ENCODE measurements around the gene SFXN5. TPM values are rescaled to one million over a fixed set of nuclear protein-coding genes. Genes with fewer than 3 reads are reported as not detected.

Gene SFXN5
- total RNA-seq (2022; extraction: Qiagen RNA extraction), result 11.5 to 17.1 TPM (median 14.7 TPM) in 5 replicates

GRCh38 chr2:73071360-73072128 is at the start of gene SFXN5:
SFXN5 (minus strand) TSS chr2:73071712; CDS start chr2:73071705, 7 bp downstream.

GRCh38 chr2:73112913-73113854 is 41.7 kb upstream of the SFXN5 start, which contains the start of gene RAB11FIP5:
RAB11FIP5 (minus strand) TSS chr2:73112948; CDS start chr2:73112777, 171 bp downstream.

GRCh38 chr2:72917138-72917876 is 154.2 kb downstream of the SFXN5 start, which contains the start of gene EMX1:
EMX1 (plus strand) TSS chr2:72917519; CDS start chr2:72917853, 334 bp downstream.

Other genes starting within 250 kb of the SFXN5 start
- gene EXOC6B, start 245.7 kb downstream of the SFXN5 start, total RNA-seq (2022; extraction: Qiagen RNA extraction), result 5.7 to 8.6 TPM (median 7.2 TPM) in 5 replicates
- gene SPR, start 184.3 kb downstream of the SFXN5 start, total RNA-seq (2022; extraction: Qiagen RNA extraction), result 97.1 to 146 TPM (median 140 TPM) in 5 replicates
- gene EMX1, start 154.2 kb downstream of the SFXN5 start, total RNA-seq (2022; extraction: Qiagen RNA extraction), result 0.09 to 0.38 TPM (median 0.14 TPM) in 3 of 5 replicates, not detected in the others
- gene RAB11FIP5, start 41.2 kb upstream of the SFXN5 start, total RNA-seq (2022; extraction: Qiagen RNA extraction), result 32.2 to 38.0 TPM (median 36.3 TPM) in 5 replicates
- 0.02 to 0.03 TPM in 2 of 5 replicates, not detected in the others for gene NOTO, start 130.9 kb upstream of the SFXN5 start, total RNA-seq (2022; extraction: Qiagen RNA extraction)
- 53.7 to 59.9 TPM (median 55.8 TPM) in 5 replicates for gene SMYD5, start 142.5 kb upstream of the SFXN5 start, total RNA-seq (2022; extraction: Qiagen RNA extraction)
- 16.6 to 26.1 TPM (median 24.2 TPM) in 5 replicates for gene PRADC1, start 161.5 kb upstream of the SFXN5 start, total RNA-seq (2022; extraction: Qiagen RNA extraction)
- gene CCT7, start 162.6 kb upstream of the SFXN5 start, total RNA-seq (2022; extraction: Qiagen RNA extraction), result 572 to 977 TPM (median 585 TPM) in 5 replicates
- 4.1 to 6.4 TPM (median 5.5 TPM) in 5 replicates for gene FBXO41, start 212.8 kb upstream of the SFXN5 start, total RNA-seq (2022; extraction: Qiagen RNA extraction)
- 0.07 to 0.32 TPM (median 0.17 TPM) in 5 replicates for gene EGR4, start 221.8 kb upstream of the SFXN5 start, total RNA-seq (2022; extraction: Qiagen RNA extraction)

All from A549 treated with CORT108297 at 1 μM for 4 hours (cell line).